GM12874 (cell line): ENCODE data around the gene ESPNL.

Experiments used
- TF ChIP-seq, protein P1 (sequence below): IDR thresholded peaks from 2 replicates; pipeline ENCODE4 v1.5.1; 2011; ENCODE audit warnings: low read depth, mild to moderate bottlenecking, control low read depth, low read length, moderate library complexity; ENCODE audit not compliant: insufficient read depth

The ESPNL gene

GRCh38 chr2:238123218-238123971 lies 23.3 kb downstream of the ESPNL start:
- TF ChIP-seq, protein P1, sequence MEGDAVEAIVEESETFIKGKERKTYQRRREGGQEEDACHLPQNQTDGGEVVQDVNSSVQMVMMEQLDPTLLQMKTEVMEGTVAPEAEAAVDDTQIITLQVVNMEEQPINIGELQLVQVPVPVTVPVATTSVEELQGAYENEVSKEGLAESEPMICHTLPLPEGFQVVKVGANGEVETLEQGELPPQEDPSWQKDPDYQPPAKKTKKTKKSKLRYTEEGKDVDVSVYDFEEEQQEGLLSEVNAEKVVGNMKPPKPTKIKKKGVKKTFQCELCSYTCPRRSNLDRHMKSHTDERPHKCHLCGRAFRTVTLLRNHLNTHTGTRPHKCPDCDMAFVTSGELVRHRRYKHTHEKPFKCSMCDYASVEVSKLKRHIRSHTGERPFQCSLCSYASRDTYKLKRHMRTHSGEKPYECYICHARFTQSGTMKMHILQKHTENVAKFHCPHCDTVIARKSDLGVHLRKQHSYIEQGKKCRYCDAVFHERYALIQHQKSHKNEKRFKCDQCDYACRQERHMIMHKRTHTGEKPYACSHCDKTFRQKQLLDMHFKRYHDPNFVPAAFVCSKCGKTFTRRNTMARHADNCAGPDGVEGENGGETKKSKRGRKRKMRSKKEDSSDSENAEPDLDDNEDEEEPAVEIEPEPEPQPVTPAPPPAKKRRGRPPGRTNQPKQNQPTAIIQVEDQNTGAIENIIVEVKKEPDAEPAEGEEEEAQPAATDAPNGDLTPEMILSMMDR = no peak

DNA sequence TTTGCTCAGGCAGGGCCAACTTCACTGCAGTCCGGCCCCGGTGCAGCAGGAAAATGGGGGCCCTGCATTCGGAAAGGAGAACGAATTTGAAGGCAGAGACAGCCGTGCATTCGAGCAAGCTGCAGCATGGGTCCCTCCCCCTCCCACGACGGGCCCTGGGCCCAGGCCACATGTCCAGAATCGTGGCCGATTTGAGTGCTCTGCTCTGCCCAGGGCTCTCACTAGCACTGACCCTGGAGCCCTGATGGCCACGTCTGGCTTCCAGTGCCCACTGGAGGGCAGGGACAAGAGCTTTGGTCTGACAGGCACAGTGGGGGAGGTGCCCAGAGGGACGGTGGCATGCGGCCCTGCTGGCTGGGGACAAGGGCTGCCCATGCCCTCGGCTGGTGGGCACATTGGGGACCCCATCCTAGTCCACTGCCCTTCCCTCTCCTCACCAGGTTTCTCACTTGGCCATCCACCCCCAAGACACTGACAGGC lies 23.9 kb downstream of the ESPNL start:
- TF ChIP-seq, protein P1 = no peak

DNA sequence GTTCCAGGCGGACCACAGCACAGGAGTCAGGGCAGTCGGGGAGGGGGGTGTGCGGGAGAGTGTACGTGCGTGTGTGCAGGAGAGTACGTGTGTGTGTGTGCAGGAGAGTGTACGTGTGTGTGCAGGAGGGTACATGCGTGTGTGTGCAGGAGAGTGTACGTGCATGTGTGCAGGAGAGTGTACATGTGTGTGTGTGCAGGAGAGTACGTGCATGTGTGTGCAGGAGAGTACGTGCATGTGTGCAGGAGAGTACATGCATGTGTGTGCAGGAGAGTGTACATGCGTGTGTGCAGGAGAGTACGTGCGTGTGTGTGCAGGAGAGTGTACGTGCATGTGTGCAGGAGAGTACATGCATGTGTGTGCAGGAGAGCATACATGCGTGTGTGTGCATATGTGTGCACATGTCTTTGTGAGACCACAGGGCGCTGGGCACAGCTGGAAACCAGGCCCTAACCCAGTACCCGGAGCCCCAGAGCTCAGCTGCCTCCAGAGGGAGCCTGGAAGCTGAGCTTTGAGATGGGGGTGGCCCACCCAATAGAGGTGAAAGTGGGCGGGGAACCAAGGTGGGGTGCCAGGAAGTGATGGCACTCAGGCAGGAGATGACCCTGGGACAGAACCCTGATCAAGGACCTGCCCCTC lies 24.5 kb downstream of the ESPNL start:
- TF ChIP-seq, protein P1 = no peak

DNA sequence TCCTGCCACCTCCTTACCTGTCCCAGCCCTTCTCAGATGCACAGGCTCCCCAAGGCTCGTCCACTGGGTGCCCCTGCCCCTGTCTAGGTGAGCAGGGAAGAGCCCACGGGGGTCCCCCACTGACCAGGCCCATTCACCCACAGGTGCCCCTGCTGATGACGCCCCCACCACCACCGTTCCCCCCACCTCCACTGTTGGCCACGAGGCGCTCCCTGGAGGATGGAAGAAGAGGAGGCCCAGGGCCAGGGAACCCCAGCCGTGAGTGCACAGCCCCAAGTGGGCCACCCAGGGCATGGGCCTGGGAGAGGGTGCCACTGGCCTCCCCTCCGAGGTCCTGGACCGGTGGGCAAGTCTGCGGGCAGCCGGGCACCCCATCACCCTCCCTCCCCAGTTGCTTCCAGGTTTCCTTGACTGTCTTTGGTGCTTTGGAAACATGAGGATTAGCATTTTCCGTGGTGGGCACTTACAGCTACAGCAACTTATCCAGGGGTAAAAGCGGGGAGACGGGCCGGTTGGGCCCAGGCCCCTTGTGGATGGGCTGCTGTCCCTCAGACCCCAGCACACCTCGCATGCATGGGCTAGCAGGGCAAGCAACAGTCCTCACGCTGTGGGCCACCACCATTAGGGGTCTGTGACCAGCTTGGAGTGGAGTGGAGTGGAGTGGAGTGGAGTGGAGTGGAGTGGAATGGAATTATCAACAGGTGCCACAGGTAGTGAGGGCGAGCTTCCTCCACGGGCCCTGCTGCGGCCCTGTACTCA lies 25.2 kb downstream of the ESPNL start:
- TF ChIP-seq, protein P1 = no peak

- TF ChIP-seq, protein P1 = no peak
Observed at GRCh38 chr2:238126338-238126737, 26.2 kb downstream of the ESPNL start.

DNA sequence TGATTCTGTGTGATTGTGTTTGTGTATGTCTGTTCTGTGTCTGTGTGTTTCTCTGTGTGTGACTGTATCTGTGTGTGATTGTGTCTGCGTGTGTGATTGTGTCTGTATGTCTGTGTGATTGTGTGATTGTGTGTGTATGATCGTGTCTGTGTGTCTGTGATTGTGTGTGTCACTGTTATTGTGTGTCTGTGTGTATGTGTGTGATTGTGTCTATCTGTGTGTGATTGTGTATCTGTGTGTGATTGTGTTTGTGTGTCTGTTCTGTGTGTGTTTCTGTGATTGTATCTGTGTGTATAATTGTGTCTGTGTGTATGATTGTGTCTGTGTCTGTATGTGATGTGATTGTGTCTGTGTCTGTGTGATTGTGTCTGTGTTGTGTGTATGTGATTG lies 26.6 kb downstream of the ESPNL start:
- TF ChIP-seq, protein P1 = no peak
